Immature natural killer cell (primary cell): Measurements from ENCODE around the gene UBE2Q1. TPM values are rescaled to one million over a fixed set of nuclear protein-coding genes. Genes with fewer than 3 reads are reported as not detected.
A peak's percentile ranks its signal among the peaks of the same experiment; 100 is the strongest.

Experiments
- DNase-seq, 3 donors: peaks; one replicate each; pipeline ENCODE4 v3.0.0; 2022; ENCODE audit warnings: mixed read lengths in 1 of 3
- H3K27ac Mint-ChIP-seq, 6 donors: one replicate each; pipeline ENCODE4 v1.8.0; 2020; ENCODE audit warnings: mixed read lengths in 6 of 6, mild to moderate bottlenecking in 5 of 6, inconsistent platforms in 4 of 6, moderate library complexity in 3 of 6
- H3K27me3 Mint-ChIP-seq, 3 donors: one replicate each; pipeline ENCODE4 v1.8.0; 2020 to 2021; ENCODE audit warnings: low read depth in 3 of 3, mild to moderate bottlenecking in 3 of 3, mixed read lengths in 3 of 3, moderate library complexity in 3 of 3, inconsistent platforms in 1 of 3
- H3K36me3 Mint-ChIP-seq, 3 donors: one replicate each; pipeline ENCODE4 v1.8.0; 2020; ENCODE audit warnings: mixed read lengths in 3 of 3, inconsistent platforms in 2 of 3, mild to moderate bottlenecking in 2 of 3
- H3K4me1 Mint-ChIP-seq, 2 donors: one replicate each; pipeline ENCODE4 v1.8.0; 2020; ENCODE audit warnings: inconsistent platforms in 2 of 2, mild to moderate bottlenecking in 2 of 2, mixed read lengths in 2 of 2, moderate library complexity in 1 of 2
- H3K4me3 Mint-ChIP-seq, 5 donors: one replicate each; pipeline ENCODE4 v1.8.0; 2020; ENCODE audit warnings: mild to moderate bottlenecking in 5 of 5, mixed read lengths in 5 of 5, inconsistent platforms in 3 of 5, moderate library complexity in 3 of 5
- H3K9me3 Mint-ChIP-seq, 6 donors: one replicate each; pipeline ENCODE4 v1.8.0; 2020; ENCODE audit warnings: mild to moderate bottlenecking in 6 of 6, mixed read lengths in 6 of 6, inconsistent platforms in 4 of 6, moderate library complexity in 3 of 6
- polyA plus RNA-seq, 3 donors: library from polyadenylated mRNA; unstranded; fragments of 300-500 nt; fragmentation: Illumina TruSeq; gene quantifications; one replicate each; pipeline ENCODE4 v1.2.3, GENCODE V29; 2021

UBE2Q1 gene
- 10 to 100 TPM in 1 of 3 donors, 1 to 10 TPM in 2; 8.2 to 11.6 (median 9.7) TPM for polyA plus RNA-seq

DNA sequence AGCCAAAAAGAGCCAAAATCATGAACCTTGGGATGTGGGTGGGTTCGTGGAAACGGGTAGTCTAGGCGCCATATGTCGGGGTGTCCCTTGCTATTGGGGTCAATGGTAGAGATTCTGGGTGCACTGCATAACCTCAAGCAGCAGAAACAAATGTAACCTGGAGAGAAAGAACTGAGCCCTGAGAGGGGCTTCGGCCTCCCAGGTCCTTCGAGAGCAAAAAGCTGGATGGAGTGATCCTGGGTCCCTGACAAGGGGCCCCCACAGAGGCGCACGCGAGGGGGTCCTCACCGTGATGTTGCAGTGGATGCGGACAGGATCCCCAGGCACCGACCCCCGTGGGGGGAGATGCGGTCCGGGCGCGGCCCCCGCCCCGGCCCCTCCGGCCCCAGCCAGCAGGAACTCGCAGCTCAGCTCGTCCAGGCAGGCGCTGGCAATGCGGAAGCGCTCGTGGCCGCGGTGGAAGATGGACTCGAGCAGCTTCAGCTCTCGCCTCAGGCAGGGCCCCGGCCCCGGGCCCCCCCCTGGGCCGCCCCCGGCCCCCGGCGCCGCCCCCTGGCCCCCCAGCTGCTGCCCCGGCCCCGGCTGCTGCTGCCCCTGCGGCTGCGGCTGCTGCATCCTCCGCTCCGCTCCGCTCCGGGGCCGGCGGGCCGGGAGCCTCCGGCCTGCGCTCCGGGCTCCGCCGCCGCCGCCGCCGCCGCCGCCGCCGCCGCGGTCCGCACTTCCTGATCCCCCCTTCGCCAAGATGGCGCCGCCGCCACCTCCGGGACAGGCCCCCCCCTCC is at the start of gene UBE2Q1:
Gene UBE2Q1, minus strand, starts transcription at position 724 of the 781 bp plus-strand sequence. Its CDS starts 109 bp downstream, at position 615.
- Mint-ChIP-seq H3K4me1 (peaks cover 36 to 55% of the 10 kb centered on the region in 2 donors), H3K27ac (peak within 1 kb of the TSS; percentile 91 to 97 (median 96)), H3K36me3 (peaks cover 6 to 23% (median 8%) of the 10 kb centered on the region in 3 donors), H3K4me3 (peak within 1 kb of the TSS; percentile 92 to 97 (median 95)), H3K27me3 (peaks cover 6 to 8% (median 7%) of the 10 kb centered on the region in 3 donors), H3K9me3 (no peaks in the 10 kb centered on the region)
- DNase-seq, result peak in 1 of 3 donors; percentile 49

DNA sequence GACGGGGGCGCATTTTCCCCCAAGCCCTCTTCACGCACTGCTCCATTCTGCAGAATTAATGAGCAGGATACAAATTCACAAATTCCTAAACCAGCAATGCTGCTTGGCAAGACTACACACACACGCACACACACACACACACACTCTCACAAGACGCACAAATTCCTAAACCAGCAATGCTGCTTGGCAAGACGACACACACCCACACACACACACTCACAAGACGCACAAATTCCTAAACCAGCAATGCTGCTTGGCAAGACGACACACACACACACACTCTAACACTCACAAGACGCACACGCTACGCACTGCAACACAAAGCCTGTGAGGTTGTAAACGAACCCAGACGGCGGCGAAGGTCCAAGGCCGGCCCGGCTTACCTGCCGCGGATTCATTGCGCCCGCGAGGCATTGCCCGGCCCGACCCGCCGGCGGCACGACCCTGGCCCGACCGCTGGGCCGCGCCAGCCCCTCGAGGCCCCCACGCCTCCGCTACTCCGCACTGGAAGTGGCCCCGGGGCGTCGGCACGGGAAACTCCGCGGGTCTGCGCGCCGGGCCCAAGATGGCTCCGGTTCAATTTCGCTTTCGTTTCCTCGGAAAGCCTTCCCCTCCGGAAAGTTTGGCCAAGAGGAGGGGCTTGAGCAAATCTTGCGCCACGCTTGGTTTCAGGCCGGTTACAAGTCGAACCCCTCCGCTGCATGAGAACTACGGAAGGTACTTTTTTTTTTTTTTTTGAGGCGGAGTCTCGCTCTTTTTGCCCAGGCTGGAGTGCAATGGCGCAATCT is 49.3 kb upstream of the UBE2Q1 start, which contains the start of gene ADAR:
Gene ADAR, minus strand, starts transcription at position 578 of the 788 bp plus-strand sequence. Its CDS starts 180 bp downstream, at position 398.
- DNase-seq, result peak; percentile 91 to 92 (median 92)
- H3K36me3 Mint-ChIP-seq, result peaks cover 0 to 4% (median 0%) of the 10 kb centered on the region in 3 donors
- no peaks in the 10 kb centered on the region for H3K9me3 Mint-ChIP-seq
- peaks cover 57 to 81% of the 10 kb centered on the region in 2 donors for H3K4me1 Mint-ChIP-seq
- H3K27ac Mint-ChIP-seq, result peak within 1 kb of the TSS; percentile 96 to 100 (median 99)
- peak within 1 kb of the TSS; percentile 95 to 98 (median 97) for H3K4me3 Mint-ChIP-seq
- H3K27me3 Mint-ChIP-seq, result peaks cover 3 to 8% (median 8%) of the 10 kb centered on the region in 3 donors

DNA sequence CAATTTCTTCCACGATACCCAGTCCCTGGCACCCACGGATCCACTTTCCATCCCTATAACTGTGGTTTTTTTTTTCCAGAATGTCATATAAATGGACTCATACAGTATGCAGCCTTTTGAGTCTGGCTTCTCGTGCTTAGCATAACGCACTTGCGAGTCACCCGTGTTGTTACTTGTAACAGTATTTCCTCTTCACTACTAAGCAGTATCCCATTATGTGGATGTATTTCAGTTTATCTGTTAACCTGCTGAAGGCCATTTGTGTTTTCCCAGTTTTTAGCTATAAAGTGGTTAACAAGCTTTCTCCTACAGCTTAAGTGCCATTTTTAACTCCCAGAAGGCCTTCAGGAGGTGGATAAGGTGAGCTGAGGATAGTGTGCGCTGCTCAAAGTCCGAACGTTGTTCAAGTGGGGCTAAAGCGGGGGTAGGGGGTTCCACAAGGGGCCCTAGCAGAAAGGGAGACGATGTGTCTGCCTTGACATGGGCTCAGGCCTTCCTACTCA is 48.7 kb upstream of the UBE2Q1 start:
- peaks cover 3 to 8% (median 8%) of the 10 kb centered on the region in 3 donors for H3K27me3 Mint-ChIP-seq
- H3K27ac Mint-ChIP-seq, result peak overlapping the region; percentile 96 to 100 (median 99)
- no peaks in the 10 kb centered on the region for H3K9me3 Mint-ChIP-seq
- H3K4me3 Mint-ChIP-seq, result peak overlapping the region; percentile 95 to 98 (median 97)
- DNase-seq, result peak in 1 of 3 donors; percentile 3
- H3K4me1 Mint-ChIP-seq, result peaks cover 63 to 87% of the 10 kb centered on the region in 2 donors
- H3K36me3 Mint-ChIP-seq, result peaks cover 0 to 6% (median 0%) of the 10 kb centered on the region in 3 donors

DNA sequence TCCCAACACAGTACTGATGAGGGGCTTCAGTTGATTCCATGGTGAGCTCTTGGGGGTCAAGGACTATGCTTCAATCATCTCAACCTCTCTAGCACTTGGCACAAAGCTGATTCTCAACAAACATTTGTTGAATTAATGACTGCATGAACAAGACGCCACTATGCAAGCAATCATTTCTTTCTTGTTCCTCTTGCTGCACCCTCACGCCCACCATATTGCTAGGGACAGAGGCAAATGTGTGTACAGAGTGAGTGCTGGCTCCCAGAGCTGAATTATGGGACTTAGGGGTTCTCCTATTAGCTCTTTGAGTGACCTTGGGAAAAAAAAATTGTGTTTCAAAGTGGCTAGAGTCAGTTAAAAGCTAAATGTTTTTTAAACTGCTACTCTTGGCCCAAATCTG is 47.1 kb upstream of the UBE2Q1 start:
- H3K9me3 Mint-ChIP-seq, result no peaks in the 10 kb centered on the region
- peaks cover 0 to 17% (median 11%) of the 10 kb centered on the region in 3 donors for H3K36me3 Mint-ChIP-seq
- peaks cover 3 to 9% (median 8%) of the 10 kb centered on the region in 3 donors for H3K27me3 Mint-ChIP-seq
- peak overlapping the region in 3 of 5 donors; percentile 3 to 98 (median 19) for H3K4me3 Mint-ChIP-seq
- H3K27ac Mint-ChIP-seq, result peak overlapping the region; percentile 69 to 100 (median 80)
- peaks cover 78 to 94% of the 10 kb centered on the region in 2 donors for H3K4me1 Mint-ChIP-seq
- no peak for DNase-seq

DNA sequence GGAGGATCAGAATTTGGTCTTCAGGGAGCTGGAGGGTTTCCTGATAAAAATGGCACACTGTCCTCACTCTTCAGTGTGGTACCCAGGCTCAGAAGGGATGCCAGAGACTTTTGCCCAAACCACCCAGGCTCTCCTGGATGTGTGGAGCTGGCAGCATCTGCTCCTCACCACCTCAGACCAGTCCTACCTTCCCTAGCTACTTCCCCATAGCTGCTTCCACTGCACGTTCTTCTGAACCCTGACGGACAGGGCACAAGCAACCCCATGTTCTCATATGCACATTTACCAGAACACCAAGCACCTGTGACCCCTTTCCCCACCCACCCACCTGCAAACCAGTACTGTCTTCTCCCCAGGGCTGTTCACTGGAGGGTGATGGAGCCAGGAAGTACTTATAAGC is 44.9 kb upstream of the UBE2Q1 start:
- H3K4me1 Mint-ChIP-seq, result peaks cover 78 to 97% of the 10 kb centered on the region in 2 donors
- H3K4me3 Mint-ChIP-seq, result no peak overlapping the region
- peak overlapping the region in 5 of 6 donors; percentile 3 to 100 (median 41) for H3K27ac Mint-ChIP-seq
- no peak for DNase-seq
- no peaks in the 10 kb centered on the region for H3K9me3 Mint-ChIP-seq
- peaks cover 0 to 8% (median 5%) of the 10 kb centered on the region in 3 donors for H3K27me3 Mint-ChIP-seq
- peaks cover 0 to 17% (median 11%) of the 10 kb centered on the region in 3 donors for H3K36me3 Mint-ChIP-seq

DNA sequence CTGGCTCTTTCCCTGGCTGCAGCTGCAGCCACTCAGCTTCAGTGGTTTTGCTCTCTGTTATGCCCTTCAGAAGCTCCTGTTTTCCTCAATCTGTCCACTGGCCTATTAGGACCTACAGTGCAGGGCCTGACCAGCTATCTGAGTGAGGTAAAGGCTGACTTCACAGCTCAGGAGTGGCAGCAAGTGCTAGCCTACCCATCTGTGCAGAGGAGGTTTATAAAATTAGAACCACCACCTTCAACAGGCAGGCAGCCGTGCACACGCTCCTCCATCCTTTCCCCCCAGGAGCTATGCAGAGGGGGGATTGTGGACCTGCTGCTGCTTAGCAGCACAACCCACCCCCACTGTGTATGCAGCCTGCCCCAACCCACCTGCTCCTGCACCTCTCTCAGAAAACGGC is 41.2 kb upstream of the UBE2Q1 start:
- Mint-ChIP-seq H3K9me3 (no peaks in the 10 kb centered on the region), H3K36me3 (peaks cover 9 to 40% (median 29%) of the 10 kb centered on the region in 3 donors), H3K4me1 (peaks cover 50 to 71% of the 10 kb centered on the region in 2 donors), H3K4me3 (no peak overlapping the region), H3K27me3 (peaks cover 0 to 2% (median 0%) of the 10 kb centered on the region in 3 donors), H3K27ac (peak overlapping the region in 1 of 6 donors; percentile 29)
- DNase-seq, result no peak

DNA sequence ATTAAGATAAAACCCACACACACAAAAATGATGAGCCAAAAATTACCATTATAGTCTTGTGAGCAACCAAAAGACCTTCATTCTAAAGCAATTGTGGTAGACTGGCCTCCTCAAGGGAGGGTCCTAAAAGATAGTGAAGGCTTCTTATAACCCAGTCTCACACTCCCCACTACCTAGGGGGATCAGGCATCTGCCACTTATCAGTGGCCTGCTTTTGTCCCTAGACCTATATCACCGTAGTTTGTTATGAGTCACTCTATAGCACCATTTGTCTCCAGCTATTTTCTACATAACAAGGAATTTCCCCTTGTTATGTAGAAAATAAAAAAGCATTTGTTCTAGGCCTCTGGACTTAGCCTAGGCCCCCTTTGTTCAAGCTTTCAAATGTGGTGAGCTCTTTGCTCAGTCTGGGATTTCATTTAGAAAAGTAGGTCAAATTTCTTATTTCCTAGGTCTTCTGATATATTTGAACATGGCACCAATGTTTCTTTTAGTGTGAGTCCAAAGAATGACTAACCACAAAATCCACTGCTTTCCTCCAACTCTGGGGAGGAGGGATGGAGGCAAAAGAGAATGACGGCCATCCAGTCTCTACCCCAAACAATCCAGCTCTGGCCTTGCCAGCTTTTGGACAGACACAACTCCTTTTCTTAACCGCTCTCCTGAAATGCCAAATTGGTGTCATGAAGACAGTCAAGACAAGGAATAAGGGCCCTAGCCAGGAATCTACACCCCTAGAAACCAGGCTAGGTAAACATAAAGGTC is 40.6 kb upstream of the UBE2Q1 start:
- DNase-seq, result no peak
- Mint-ChIP-seq H3K27me3 (peaks cover 0 to 2% (median 0%) of the 10 kb centered on the region in 3 donors), H3K36me3 (peaks cover 13 to 45% (median 34%) of the 10 kb centered on the region in 3 donors), H3K9me3 (no peaks in the 10 kb centered on the region), H3K27ac (peak overlapping the region in 3 of 6 donors; percentile 10 to 73 (median 40)), H3K4me1 (peaks cover 44 to 69% of the 10 kb centered on the region in 2 donors), H3K4me3 (no peak overlapping the region)

DNA sequence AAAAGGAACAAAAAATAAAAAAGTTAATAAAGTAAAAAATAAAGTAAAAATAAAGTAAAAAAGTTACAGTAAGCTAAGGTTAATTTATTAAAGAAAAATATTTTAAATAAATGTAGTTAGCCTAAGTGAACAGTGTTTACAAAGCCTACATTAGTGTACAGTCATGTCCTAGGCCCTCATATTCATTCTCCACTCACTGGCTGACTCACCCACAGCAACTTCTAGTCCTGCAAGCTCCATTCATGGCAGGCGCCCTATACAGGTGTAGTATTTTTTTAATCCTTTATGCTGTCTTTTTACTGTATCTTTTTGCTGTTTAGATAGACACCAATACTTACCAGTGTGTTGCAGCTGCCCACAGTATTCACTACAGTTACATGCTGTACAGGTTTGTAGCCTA is 37.2 kb upstream of the UBE2Q1 start:
- Mint-ChIP-seq H3K4me3 (no peak overlapping the region), H3K9me3 (no peaks in the 10 kb centered on the region), H3K27ac (no peak overlapping the region), H3K4me1 (peaks cover 17 to 36% of the 10 kb centered on the region in 2 donors), H3K27me3 (peaks cover 0 to 2% (median 2%) of the 10 kb centered on the region in 3 donors), H3K36me3 (peaks cover 18 to 51% (median 40%) of the 10 kb centered on the region in 3 donors)
- no peak for DNase-seq

DNA sequence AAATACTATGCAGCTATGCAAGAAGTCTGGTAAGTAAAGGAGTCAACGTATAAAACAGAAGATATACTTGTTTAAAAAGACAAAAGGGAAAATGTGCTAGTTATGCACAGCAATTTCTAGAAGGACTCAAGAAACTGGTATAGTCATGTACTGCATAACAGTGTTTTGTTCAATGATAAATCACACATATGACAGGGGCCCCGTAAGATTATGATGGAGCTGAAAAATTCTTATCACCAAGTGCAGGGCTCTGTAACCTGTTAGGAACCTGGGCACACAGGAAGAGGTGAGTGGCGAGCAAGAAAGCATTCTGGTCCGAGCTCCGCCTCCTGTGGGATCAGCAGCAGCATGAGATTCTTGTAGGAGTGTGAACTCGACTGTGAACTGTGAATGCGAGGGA is 36.3 kb upstream of the UBE2Q1 start:
- Mint-ChIP-seq H3K27me3 (peaks cover 0 to 2% (median 1%) of the 10 kb centered on the region in 3 donors), H3K36me3 (peaks cover 18 to 58% (median 41%) of the 10 kb centered on the region in 3 donors), H3K9me3 (no peaks in the 10 kb centered on the region), H3K27ac (no peak overlapping the region), H3K4me1 (peaks cover 9 to 28% of the 10 kb centered on the region in 2 donors), H3K4me3 (no peak overlapping the region)
- DNase-seq, result no peak

DNA sequence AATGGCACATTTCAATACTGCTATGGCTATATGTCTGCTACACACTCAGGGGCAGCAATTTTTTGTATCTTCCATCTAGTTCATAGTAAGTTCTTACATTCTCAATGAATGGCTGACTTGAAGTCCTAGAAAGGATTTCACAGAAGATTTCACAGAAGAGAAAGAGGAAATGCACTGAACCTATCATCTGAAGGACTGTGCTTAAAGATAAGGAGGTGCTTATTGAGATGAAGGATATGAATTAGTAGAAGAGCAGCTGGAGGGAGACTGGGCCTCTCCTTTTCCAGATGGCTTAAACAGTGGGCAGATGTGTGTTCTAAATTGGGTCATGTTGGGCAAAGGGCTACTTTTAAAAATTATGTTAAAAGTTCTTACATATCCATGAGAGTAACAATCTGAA is 34.9 kb upstream of the UBE2Q1 start:
- DNase-seq, result no peak
- Mint-ChIP-seq H3K4me1 (peaks cover 3 to 14% of the 10 kb centered on the region in 2 donors), H3K27ac (no peak overlapping the region), H3K27me3 (peaks cover 0 to 2% (median 1%) of the 10 kb centered on the region in 3 donors), H3K9me3 (no peaks in the 10 kb centered on the region), H3K36me3 (peaks cover 18 to 72% (median 48%) of the 10 kb centered on the region in 3 donors), H3K4me3 (no peak overlapping the region)

DNA sequence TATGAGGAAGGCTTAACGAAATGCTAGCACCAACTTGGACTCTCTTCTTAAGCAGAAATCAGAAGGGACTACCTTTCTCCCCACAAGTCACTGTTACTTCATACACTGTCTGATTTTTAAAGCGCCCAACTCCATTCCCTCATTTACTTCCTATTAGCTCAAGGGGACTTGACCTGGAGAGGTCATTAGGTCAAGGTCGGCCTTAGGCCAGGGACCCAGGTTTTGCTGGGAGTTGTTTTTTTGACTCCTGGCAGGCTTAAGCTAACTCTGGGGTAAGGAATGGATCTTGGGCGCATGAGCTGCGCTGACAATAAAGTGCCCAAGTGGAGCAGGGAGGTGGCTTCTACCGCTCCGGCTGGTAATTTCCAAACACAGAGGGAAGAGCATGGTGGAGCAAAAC is 32.7 kb upstream of the UBE2Q1 start:
- peaks cover 13 to 75% (median 50%) of the 10 kb centered on the region in 3 donors for H3K36me3 Mint-ChIP-seq
- no peaks in the 10 kb centered on the region for H3K9me3 Mint-ChIP-seq
- H3K27ac Mint-ChIP-seq, result peak overlapping the region in 1 of 6 donors; percentile 50

DNA sequence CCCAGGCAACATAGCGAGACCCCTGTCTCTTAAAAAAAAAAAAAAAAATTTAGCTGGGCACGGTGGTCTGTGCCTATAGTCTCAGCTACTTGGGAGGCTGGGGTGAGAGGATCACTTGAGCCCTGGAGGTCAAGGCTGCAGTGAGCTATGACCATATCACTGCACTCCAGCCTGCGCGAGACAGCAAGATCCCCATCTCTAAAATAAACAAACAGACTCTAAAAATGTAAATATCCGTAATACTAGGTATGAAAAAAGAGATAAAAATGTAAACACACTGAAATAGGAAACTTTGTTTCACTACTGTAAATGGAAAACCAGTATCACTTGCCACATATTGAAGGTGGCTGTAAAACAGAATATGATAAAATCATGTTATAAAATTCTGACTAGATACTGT is 32.3 kb upstream of the UBE2Q1 start:
- peaks cover 1 to 4% (median 2%) of the 10 kb centered on the region in 3 donors for H3K27me3 Mint-ChIP-seq
- peaks cover 3 to 8% of the 10 kb centered on the region in 2 donors for H3K4me1 Mint-ChIP-seq
- no peaks in the 10 kb centered on the region for H3K9me3 Mint-ChIP-seq
- peaks cover 13 to 77% (median 52%) of the 10 kb centered on the region in 3 donors for H3K36me3 Mint-ChIP-seq
- no peak overlapping the region for H3K27ac Mint-ChIP-seq
- no peak overlapping the region for H3K4me3 Mint-ChIP-seq
- no peak for DNase-seq

More for the DNA sequence above, 32.7 kb upstream of the UBE2Q1 start:
- DNase-seq, result no peak
- Mint-ChIP-seq H3K4me1 (peaks cover 3 to 8% of the 10 kb centered on the region in 2 donors), H3K27me3 (peaks cover 1 to 4% (median 2%) of the 10 kb centered on the region in 3 donors), H3K4me3 (no peak overlapping the region)
